Measurements from ENCODE around the gene SLC35B4.
A peak's percentile ranks its signal among the peaks of the same experiment; 100 is the strongest.
"Not testable (repeated sequence)": the region's sequence is repeated elsewhere in the genome, so short reads cannot be mapped to it uniquely, and the experiment has no call there.

Gene SLC35B4

GRCh38 chr7:134330974-134331373 is 14.2 kb upstream of the SLC35B4 start:
- DNase-seq (ENCODE audit: low spot score) = no peak

DNA sequence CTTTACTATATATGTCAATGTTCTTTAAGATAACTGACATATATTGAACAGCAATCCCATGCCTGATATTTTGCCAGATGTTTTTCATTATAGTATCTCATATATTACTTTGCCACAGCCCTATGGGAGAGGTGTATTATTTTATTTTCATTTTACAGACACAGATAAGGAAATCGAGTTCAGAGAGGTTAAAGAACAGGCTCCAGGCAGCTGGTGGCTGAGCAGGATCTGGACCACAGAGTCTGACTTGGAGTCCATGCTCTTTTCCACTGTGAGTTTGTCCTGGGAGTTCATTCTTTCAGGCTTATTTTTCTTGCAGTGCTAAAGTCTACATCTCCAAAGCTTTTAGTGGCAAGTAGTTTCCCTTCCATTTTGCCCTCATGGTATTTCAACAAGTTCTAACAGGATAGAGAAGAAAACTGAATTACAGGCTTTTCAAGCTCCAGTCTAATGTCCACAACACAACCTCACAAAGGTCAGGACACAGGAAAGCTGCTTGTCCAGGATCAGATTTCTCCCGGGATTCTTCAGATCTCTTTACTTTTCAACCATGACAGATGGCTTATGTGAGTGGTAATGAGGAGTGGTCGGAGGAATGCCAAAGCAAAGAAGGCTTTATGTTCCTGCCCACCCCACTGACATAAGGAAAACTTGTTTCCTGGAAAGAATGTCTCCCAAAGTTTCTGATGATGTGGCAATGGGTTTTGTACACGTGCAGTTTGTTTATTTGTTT is 13.1 kb upstream of the SLC35B4 start:
- DNase-seq (ENCODE audit: low spot score) = no peak

DNA sequence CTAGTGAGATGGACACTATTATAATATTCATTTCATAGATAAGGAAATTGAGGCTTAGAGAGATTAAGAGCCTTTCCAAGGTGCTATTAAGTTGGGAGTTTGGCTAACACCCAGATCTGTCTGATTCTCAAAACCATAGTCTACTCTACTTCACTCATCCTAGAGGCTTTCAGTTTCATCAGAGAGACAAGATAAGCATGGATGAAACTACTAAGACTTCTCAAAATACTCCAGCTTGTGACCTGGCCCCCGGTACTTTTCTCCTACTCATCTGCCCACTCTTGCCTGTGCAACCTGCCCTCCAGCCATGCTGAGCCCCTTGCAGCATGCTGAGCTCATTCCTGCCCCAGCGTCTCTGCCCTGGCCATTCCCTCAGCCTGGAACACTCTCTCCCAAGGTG is 12.2 kb upstream of the SLC35B4 start:
- DNase-seq (ENCODE audit: low spot score) = no peak

- DNase-seq (ENCODE audit: low spot score) = peak; percentile 63
Observed at GRCh38 chr7:134327896-134328295, 11.2 kb upstream of the SLC35B4 start.

DNA sequence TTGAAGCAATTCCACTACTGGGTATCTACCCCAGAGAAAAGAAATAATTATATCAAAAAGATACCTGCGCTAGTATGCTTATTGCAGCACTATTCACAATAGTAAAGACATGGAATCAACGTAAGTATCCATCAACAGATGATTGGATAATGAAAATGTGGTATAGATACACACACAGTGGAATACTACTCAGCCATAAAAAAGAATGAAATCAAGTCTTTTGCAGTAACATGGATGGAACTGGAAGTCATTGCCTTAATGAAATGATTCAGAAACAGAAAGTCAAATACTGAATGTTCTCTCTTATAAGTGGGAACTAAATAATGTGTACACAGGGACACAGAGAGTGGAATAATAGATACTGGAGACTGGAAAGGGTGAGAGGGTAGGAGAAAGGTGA is 7.4 kb upstream of the SLC35B4 start:
- no peak for DNase-seq (ENCODE audit: low spot score)

DNA sequence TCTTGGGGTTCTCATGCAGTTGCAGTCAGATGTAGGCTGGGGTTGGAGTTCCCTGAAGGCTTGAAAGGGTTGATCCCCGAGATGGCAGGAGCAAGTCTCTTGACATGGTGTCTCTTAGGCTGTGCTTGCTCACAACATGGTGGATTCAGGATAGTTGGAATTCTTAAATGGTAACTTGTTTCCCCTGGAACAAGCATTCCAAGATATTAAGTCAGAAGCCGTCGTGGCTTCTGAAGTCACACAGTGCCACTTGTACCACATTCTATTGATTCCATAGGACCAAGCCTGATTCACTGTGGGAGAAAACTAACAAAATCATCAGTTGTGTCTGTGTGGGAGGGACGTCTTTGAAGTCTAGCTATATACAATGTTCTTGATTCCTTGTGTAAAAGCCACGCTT is 3.5 kb upstream of the SLC35B4 start:
- DNase-seq (ENCODE audit: low spot score) = no peak

DNA sequence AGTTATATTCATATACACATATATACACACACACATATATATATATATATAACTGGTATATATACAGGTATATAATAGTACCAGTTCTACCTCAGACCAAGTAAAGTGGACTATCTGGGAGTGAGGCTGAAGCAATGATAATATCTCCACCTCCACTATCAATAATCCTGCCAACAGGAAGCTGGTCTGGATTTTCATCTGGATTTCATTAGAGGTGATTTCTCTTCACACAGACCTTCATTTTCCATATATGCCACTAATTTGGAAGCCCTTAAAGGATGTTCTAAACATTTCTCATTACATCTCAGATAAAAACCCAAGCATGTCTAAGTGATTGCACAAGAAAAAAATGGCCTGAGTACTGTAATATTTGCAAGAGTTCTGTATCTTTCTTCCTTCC is 1.7 kb upstream of the SLC35B4 start:
- DNase-seq (ENCODE audit: low spot score) = no peak

- DNase-seq (ENCODE audit: low spot score) = no peak
Observed at GRCh38 chr7:134317434-134317833, 704 bp upstream of the SLC35B4 start.

- DNase-seq (ENCODE audit: low spot score) = no peak
Observed at GRCh38 chr7:134315679-134316538, 821 bp downstream of the SLC35B4 start.

DNA sequence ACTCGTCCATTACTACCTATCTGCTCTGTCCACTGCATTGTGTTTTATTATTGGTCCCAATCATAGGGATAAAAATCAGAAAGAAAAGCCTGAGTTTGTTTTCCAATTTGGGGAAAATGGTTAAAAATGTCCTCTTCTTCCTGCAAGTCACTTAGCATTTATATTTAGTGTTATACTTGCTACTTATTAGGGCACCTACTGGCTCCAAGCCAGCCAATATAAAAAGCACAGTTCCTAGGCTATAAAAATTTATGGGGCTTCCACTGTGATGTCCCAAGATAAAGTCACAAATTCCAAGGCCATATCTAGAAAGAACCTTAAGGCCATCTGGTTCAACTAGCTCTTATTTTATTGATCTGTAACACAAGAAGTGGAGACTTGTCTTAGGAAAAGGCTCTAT is 3.2 kb downstream of the SLC35B4 start:
- DNase-seq (ENCODE audit: low spot score) = no peak

DNA sequence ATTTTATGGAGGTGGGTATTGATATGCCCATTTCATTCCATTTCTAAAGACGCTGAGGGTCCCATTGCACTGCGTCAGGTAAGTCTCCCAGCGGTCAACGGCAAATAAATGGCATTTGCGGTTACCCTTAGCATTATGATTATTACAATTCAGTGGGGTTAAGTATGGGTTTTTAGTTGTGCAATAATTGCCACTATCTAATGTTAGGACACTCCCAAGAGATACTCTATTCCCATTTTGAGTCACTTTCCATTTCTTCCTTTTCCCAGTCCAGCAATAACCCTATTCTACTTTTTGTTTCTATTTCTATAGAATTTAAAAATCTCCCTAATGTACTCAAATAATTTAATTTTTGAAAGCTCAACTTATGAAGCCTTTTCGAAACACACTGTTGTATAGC is 4.0 kb downstream of the SLC35B4 start:
- no peak for DNase-seq (ENCODE audit: low spot score)

GRCh38 chr7:134311807-134312206 is 4.9 kb downstream of the SLC35B4 start:
- no peak for DNase-seq (ENCODE audit: low spot score)

DNA sequence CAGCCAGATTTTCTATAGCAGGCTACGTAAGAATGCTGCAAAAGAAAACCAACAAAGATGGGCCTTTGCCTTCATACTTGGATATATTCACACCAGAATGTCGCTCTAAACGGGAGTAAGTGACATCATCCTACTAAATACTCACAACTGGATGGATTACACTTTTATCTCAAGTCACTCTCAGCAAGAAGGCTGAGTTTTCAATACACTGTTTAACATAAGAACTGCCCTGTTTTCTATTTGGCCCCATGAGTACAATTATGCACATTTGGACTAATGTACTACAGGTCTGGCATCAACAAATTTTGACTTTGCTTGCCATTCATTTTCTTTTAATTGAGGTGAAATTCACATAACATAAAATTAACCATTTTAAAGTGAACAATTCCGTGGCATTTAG is 8.2 kb downstream of the SLC35B4 start:
- DNase-seq (ENCODE audit: low spot score) = no peak

DNA sequence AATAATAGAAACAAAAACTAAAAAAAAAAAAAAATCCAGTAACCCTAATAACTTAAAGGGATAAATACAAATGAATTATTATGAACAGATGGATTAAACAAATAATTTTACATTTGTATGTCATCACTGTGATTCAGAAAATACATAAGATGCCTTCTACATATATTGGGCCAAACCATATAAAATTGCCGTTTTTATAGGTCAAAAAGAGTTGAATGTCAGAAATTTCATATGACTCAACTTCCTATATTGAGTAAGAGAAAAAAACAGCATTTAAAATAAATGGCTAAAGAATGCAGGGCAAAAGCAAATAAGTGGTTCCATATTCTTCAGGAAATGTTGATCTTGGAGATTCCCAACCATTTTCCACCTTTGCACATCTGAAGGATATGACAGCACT is 9.4 kb downstream of the SLC35B4 start:
- no peak for DNase-seq (ENCODE audit: low spot score)

- no peak for DNase-seq (ENCODE audit: low spot score)
Observed at GRCh38 chr7:134302120-134302519, 14.6 kb downstream of the SLC35B4 start.

- DNase-seq (ENCODE audit: low spot score) = no peak
Observed at GRCh38 chr7:134301592-134301991, 15.1 kb downstream of the SLC35B4 start.

DNA sequence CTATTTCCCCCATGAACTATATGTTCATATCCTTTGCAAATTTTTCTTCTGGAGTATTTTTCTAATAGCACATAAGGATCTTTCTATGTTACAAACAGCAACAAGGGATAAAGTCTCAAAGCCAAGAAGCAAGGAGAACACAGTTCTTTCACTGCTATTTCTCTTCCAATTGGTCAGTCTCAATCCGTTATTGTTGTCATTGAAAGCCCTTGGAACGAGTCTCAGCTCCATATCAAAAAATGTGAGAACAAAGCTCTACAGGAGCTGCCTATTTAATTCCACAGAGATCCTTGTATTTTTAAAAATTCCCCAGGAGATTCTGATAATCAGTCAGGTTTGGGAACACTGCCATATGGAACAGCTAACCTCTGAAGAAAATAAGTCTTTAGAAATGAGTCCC is 15.7 kb downstream of the SLC35B4 start:
- DNase-seq (ENCODE audit: low spot score) = no peak

DNA sequence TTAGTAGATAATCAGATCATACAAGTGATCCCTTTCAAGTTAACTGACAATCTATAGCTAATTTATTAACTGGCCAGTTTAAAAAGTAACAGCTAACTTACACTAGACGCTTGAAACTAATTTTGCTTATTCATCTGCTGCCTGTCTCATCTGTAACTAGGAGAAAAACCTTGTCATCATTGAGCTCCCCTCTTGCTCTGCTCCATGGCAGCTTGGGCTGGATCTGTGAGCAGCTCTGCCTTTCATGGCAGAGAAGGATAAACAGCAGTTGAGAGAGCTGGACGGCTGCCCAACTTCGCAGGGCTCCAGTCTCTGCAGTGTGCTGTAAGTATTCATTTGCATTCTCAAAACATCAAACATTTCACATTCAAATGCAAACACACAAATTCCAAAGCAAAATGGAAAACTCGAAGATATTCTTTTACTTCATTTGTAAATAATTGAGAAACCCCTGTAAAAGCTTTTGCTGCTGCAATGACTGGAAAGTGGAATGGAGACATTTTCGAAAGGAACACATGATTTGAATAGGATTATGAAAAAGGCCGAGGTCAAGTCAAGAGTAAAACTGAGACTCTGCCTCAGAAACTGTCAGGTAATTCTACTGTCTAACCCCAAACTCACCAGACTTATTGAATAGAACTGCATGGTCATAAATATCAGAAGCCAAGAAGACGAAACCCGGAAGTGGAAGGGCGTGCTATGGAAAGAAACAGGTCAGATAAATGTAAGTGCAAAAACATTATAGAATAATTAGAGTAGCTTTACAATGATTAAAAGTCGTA is 17.6 kb downstream of the SLC35B4 start:
- no peak for DNase-seq (ENCODE audit: low spot score)

GRCh38 chr7:134297489-134297888 is 19.2 kb downstream of the SLC35B4 start:
- no peak for DNase-seq (ENCODE audit: low spot score)

GRCh38 chr7:134295982-134296381 is 20.7 kb downstream of the SLC35B4 start:
- DNase-seq (ENCODE audit: low spot score) = not testable (repeated sequence)

DNA sequence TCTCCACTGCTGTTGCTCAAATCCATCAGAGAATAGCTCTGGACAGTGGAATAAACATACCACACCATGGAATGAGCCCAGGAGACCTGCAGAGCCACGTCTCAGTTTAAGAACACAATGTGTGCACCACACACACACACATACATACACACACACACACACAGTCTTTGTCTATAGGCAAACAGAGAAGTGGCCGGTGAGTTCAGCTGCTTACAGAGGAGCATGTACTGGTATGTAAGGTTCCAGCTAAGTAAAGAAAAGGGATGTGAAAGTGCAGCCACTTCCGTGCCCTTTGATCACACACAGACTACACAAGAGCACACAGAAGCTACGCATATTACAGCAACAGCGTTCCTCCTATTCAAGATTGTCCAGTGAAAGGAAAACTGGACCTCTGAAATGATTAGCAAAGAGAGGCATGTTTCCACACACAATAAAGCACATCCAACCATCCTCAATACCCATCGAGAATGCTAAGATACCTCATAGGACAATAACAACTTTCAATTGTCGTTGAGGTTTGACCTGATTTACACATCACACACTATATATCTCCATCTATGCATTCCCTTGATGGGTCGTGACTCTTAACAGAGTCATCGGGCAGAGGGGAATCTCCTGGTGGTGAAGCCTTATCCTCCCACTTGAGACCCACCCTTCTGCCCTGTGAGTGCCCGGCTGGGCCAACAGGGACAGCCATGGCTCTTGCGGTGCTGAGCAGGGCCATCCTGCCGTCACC is 23.6 kb downstream of the SLC35B4 start:
- no peak for DNase-seq (ENCODE audit: low spot score)

DNA sequence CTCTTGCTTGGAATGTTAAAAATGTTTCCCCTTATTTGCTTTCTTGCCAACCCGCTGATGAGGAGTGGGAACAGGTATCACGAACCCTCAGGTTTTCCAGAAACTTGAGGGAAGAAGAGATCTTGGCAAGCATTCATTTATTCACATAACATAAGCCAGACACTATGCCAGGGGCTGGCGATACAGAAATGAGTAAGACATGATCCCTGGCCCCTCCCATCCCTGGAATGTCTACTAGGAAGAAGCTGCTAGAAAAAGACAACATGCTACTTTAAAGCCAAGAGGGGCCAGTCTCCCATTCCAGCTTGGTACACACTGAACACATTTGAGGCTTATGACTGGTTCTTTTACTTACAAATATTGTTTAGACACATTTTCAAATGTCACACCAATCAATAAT is 26.4 kb downstream of the SLC35B4 start:
- no peak for DNase-seq (ENCODE audit: low spot score)
